K562 (cell line): ENCODE results near the gene MCTS1. TPM values are rescaled to one million over a fixed set of nuclear protein-coding genes. Genes with fewer than 3 reads are reported as not detected.

Experiments used
- ATAC-seq: fragments of 200-7000 bp; cut with Tn5 transposase; 3 replicates; pipeline ENCODE4 v1.9.1; 2020; ENCODE audit warnings: moderate library complexity
- BruUV-seq: library from RNA; stranded (reverse); fragments of 400-500 nt; replicated peaks from 2 replicates; lab custom pipeline; 2021; lab: Mats Ljungman, UMichigan
- CTCF ChIA-PET: fragments of 300-600 bp; formaldehyde crosslinking; extraction: SDS; loops from one replicate; lab custom pipeline; 2021; ENCODE audit warnings: low intra/inter-chr PET ratio; lab: Yijun Ruan, JAX
- POLR2A ChIA-PET: fragments of 300-600, 350-650 bp; sonication (Branson Sonifier 250); formaldehyde crosslinking; extraction: SDS; loops from one replicate; lab custom pipeline; 2021; ENCODE audit warnings: antibody characterized with exemption, inconsistent platforms; lab: Yijun Ruan, JAX
- DNase-seq, 4 experiments: peaks; one replicate each; pipeline versions ENCODE4 v3.0.0 to v3.0.0-alpha.2; 2011 to 2018; ENCODE audit warnings: low spot score in 3 of 4, mixed read lengths in 3 of 4; ENCODE audit errors: extremely low read depth in 1 of 4
- FAIRE-seq: peaks from 2 replicates; lab custom pipeline; 2011; peaks lifted over from hg19 to GRCh38; lab: Jason Lieb, UNC
- H2AFZ ChIP-seq: 2 replicates; pipeline ENCODE4 v1.6.0; 2011; ENCODE audit warnings: low read depth, low read length, control low read depth, inconsistent platforms
- H3K27ac ChIP-seq: fragments of 200-600 bp; 3 replicates; pipeline ENCODE4 v1.8.0; 2011; ENCODE audit warnings: low read depth, mild to moderate bottlenecking, control low read depth, inconsistent platforms, low read length, moderate library complexity, mixed read lengths; ENCODE audit errors: extremely low read depth
- H3K27me3 ChIP-seq, 2 experiments: fragments of 300-600 bp in 1 of 2; 2 replicates in 1 of 2; 3 replicates in 1 of 2; pipeline versions ENCODE4 v1.6.0 to v1.8.0; 2011; ENCODE audit warnings: inconsistent platforms in 2 of 2, low read length in 2 of 2, mild to moderate bottlenecking in 1 of 2, mixed read lengths in 1 of 2, moderate library complexity in 1 of 2; ENCODE audit not compliant: control insufficient read depth in 2 of 2, insufficient read depth in 2 of 2
- H3K36me3 ChIP-seq: fragments of 300-600 bp; 3 replicates; pipeline ENCODE4 v1.8.0; 2011; ENCODE audit warnings: mild to moderate bottlenecking, low read length, inconsistent platforms; ENCODE audit not compliant: control insufficient read depth, insufficient read depth
- H3K4me1 ChIP-seq, 2 experiments: fragments of 200-600 bp in 1 of 2; replicated peaks in 1 of 2; 2 replicates in 1 of 2; 3 replicates in 1 of 2; pipeline versions ENCODE4 v1.5.1 to v1.8.0; 2011; ENCODE audit warnings: inconsistent platforms in 2 of 2, low read length in 2 of 2, mild to moderate bottlenecking in 1 of 2, mixed read lengths in 1 of 2, moderate library complexity in 1 of 2; ENCODE audit not compliant: control insufficient read depth in 2 of 2, insufficient read depth in 2 of 2
- H3K4me2 ChIP-seq: 2 replicates; pipeline ENCODE4 v1.6.1; 2011; ENCODE audit warnings: low read length, control low read depth, inconsistent platforms, mixed read lengths; ENCODE audit not compliant: insufficient read depth
- H3K4me3 ChIP-seq: fragments of 200-600 bp; sonication (generic), shearing (Covaris generic); 2 replicates; pipeline ENCODE4 v1.5.1; 2016; ENCODE audit warnings: control low read depth, inconsistent platforms
- H3K79me2 ChIP-seq: fragments of 200-600 bp; 3 replicates; pipeline ENCODE4 v1.8.0; 2011; ENCODE audit warnings: low read length, inconsistent platforms; ENCODE audit not compliant: control insufficient read depth, insufficient read depth
- H3K9ac ChIP-seq, 2 experiments: 2 replicates each; pipeline versions ENCODE4 v1.6.0 to v1.6.1; 2011; ENCODE audit warnings: low read depth in 2 of 2, low read length in 2 of 2, control low read depth in 1 of 2, inconsistent platforms in 1 of 2, mild to moderate bottlenecking in 1 of 2, mixed read lengths in 1 of 2; ENCODE audit not compliant: insufficient read depth in 1 of 2
- H3K9me1 ChIP-seq: one replicate; pipeline ENCODE4 v1.6.0; 2011; ENCODE audit warnings: inconsistent platforms, mild to moderate bottlenecking, low read length, moderate library complexity; ENCODE audit not compliant: control insufficient read depth, insufficient read depth
- H3K9me3 ChIP-seq: replicated peaks from 2 replicates; pipeline ENCODE4 v1.5.1; 2011; ENCODE audit warnings: low read depth, low read length, inconsistent platforms; ENCODE audit not compliant: control insufficient read depth, insufficient read depth
- H4K20me1 ChIP-seq: replicated peaks from 2 replicates; pipeline ENCODE4 v1.6.1; 2011; ENCODE audit warnings: low read length, inconsistent platforms, mixed read lengths; ENCODE audit not compliant: control insufficient read depth, insufficient read depth
- EZH2 ChIP-seq: IDR thresholded peaks from 2 replicates; pipeline ENCODE4 v1.6.1; 2012; ENCODE audit warnings: low read depth, mild to moderate bottlenecking, inconsistent platforms, low read length, borderline replicate concordance
- HDAC1 ChIP-seq, 2 experiments: fragments of 450-650 bp; IDR thresholded peaks; 2 replicates each; pipeline ENCODE4 v1.6.1; 2016 to 2017; ENCODE audit warnings: inconsistent platforms in 1 of 2, mild to moderate bottlenecking in 1 of 2, moderate library complexity in 1 of 2
- HNRNPUL1 ChIP-seq: fragments of 200-400 bp; formaldehyde crosslinking; IDR thresholded peaks from 2 replicates; pipeline ENCODE4 v1.6.1; 2017; ENCODE audit warnings: low read length
- KAT7 ChIP-seq: sonication (generic); formaldehyde crosslinking; IDR thresholded peaks from 2 replicates; pipeline ENCODE4 v1.8.0; 2022; ENCODE audit warnings: missing genetic modification reagents, mild to moderate bottlenecking, borderline replicate concordance
- SIRT6 ChIP-seq: IDR thresholded peaks from one replicate; pipeline ENCODE4 v1.6.1; 2012; ENCODE audit warnings: low read depth, mild to moderate bottlenecking, control low read depth, inconsistent platforms, low read length, moderate library complexity
- SMARCB1 ChIP-seq: IDR thresholded peaks from 2 replicates; pipeline ENCODE4 v1.6.1; 2011; ENCODE audit warnings: improper control_type of control experiment, low read depth; ENCODE audit not compliant: insufficient read length
- TARDBP ChIP-seq: fragments of 450-650 bp; IDR thresholded peaks from 2 replicates; pipeline ENCODE4 v1.6.1; 2016
- ZBED1 ChIP-seq: IDR thresholded peaks from 2 replicates; pipeline ENCODE4 v1.6.1; 2014
- ZNF586 ChIP-seq: fragments of 450-650 bp; formaldehyde crosslinking; conservative IDR thresholded peaks from 2 replicates; pipeline ENCODE4 v1.4.0; 2020; ENCODE audit warnings: mild to moderate bottlenecking, moderate library complexity
- WGBS: fragments of 100-300 bp; shearing (Covaris generic); methylation state at CpG from one replicate; pipeline ENCODE4 v1.1.6; 2016; ENCODE audit warnings: low coverage, mixed read lengths; ENCODE audit not compliant: insufficient coverage; ENCODE audit errors: missing lambda C conversion rate; 5-methylcytosine and 5-hydroxymethylcytosine counted together
- in situ Hi-C: fragments of 300-500 bp; cut with MboI; formaldehyde crosslinking; loops from 4 replicates; pipeline ENCODE4 v1.15.0; 2018; ENCODE audit warnings: inconsistent platforms, mixed read lengths
- intact Hi-C: fragments of 100-400 bp; cut with micrococcal nuclease; formaldehyde crosslinking; loops from 2 replicates; pipeline ENCODE4 v1.14.2; 2022
- polyA plus RNA-seq, 8 experiments: library from polyadenylated mRNA; depleted of rRNA in 4 of 8; stranded (reverse) in 5 of 8; unstranded in 3 of 8; fragments of >200 nt; fragmentation: Nextera tagmentation in 2 of 8; fragmentation: Illumina TruSeq in 1 of 8; extraction: Ambion mirVana in 2 of 8; extraction: Trizol in 1 of 8; gene quantifications; 2 replicates each; pipeline versions ENCODE4 v1.2.1 to v1.2.3, GENCODE V29; 2011 to 2014; ENCODE audit warnings: inconsistent platforms in 1 of 8, missing spikeins in 1 of 8
- total RNA-seq, 7 experiments: library from RNA; depleted of rRNA in 6 of 7; stranded (reverse); fragments of >200 nt in 6 of 7; fragmentation: Illumina TruSeq in 2 of 7; extraction: Trizol in 2 of 7; gene quantifications; 2 replicates each; pipeline versions ENCODE4 v1.2.1 to v1.2.3, GENCODE V29; 2011 to 2021; ENCODE audit warnings: low replicate concordance in 1 of 7
- TF ChIP-seq, protein P1 (sequence below): fragments of 250-450 bp; sonication (Bioruptor Pico); IDR thresholded peaks from 2 replicates; pipeline ENCODE4 v1.6.1; 2021; ENCODE audit warnings: mild to moderate bottlenecking
- TF ChIP-seq, protein P2 (sequence below): fragments of 250-450 bp; sonication (Bioruptor Pico); IDR thresholded peaks from 2 replicates; pipeline ENCODE4 v1.8.0; 2021; ENCODE audit warnings: borderline replicate concordance, mild to moderate bottlenecking, moderate library complexity; ENCODE audit not compliant: poor library complexity, severe bottlenecking

MCTS1 gene
- total and polyA plus RNA-seq, 9 of the 15 experiments (the other 6 are each of a cell fraction or from before 2014, with no cell fraction given) = 65.3 to 300 (median 152) TPM

DNA sequence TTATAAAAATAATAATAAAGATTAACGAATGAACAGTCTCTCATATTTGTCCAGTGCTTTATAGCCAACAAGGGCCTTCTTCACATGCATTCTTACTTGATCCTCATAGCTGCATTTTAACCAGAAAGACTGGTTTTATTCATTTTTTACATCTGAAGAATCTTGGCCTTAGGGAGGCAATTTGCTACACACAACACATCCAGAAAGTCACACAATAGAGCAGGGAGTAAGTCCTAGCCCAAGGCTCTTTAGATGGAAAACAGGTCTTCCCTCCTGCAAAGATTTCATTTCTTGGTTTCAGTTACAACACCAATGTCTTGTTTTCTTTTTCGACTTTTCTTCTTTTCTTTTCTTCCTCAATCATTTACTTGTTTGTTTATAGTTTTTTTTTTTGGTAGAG is 39.0 kb downstream of the MCTS1 start:
- H3K36me3 ChIP-seq = no peaks in the 10 kb centered on the region
- ChIA-PET POLR2A (no interaction called here), CTCF (no interaction called here)
- no peaks in the 10 kb centered on the region for H3K9me3 ChIP-seq
- no peaks in the 10 kb centered on the region for H3K4me1 ChIP-seq
- H4K20me1 ChIP-seq = no peaks in the 10 kb centered on the region
- H3K9me1 ChIP-seq = no peaks in the 10 kb centered on the region
- intact Hi-C loops (no loop called here), in situ Hi-C loops (no loop called here)
- no peak overlapping the region for H2AFZ ChIP-seq
- BruUV-seq = no TSS peak
- no peak for FAIRE-seq
- no peak for DNase-seq
- no peak overlapping the region for H3K4me3 ChIP-seq
- no peaks in the 10 kb centered on the region for H3K27me3 ChIP-seq
- no peak overlapping the region for H3K9ac ChIP-seq
- TF ChIP-seq, protein P1, sequence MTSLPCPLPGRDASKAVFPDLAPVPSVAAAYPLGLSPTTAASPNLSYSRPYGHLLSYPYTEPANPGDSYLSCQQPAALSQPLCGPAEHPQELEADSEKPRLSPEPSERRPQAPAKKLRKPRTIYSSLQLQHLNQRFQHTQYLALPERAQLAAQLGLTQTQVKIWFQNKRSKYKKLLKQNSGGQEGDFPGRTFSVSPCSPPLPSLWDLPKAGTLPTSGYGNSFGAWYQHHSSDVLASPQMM (CRISPR knock-in tag) = no peak
- no peak for TF ChIP-seq EZH2
- TF ChIP-seq SIRT6 = no peak
- TF ChIP-seq SMARCB1 = no peak
- no peaks in the 10 kb centered on the region for H3K79me2 ChIP-seq
- 0% methylated on average over 1 of the region's 2 CpGs for WGBS
- H3K27ac ChIP-seq = no peak overlapping the region
- no peak overlapping the region for H3K4me2 ChIP-seq
- ATAC-seq = no peak

DNA sequence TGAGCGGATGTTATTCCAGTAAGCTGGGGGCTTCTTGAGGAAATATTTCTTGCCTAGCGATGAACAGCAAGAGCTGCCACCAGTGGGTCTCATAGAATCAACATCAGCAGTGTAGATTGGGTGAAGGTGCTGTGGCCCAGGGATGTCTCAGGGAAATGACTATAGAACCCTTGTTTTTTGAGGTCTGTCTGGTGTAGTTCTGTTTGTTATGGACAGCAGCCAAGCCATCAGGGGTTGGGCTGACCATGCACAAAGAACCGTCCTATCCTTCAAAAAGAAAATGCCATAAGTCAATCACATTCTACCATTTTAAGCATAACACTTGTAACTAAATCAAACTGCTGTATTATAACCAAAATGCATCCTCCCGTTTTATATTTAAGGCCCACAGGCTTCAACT is 43.2 kb downstream of the MCTS1 start:
- FAIRE-seq = no peak
- BruUV-seq = no TSS peak
- no peaks in the 10 kb centered on the region for H3K79me2 ChIP-seq
- ChIA-PET CTCF (no interaction called here), POLR2A (no interaction called here)
- no peak for DNase-seq
- H3K4me2 ChIP-seq = no peak overlapping the region
- in situ Hi-C loops = no loop called here
- intact Hi-C loops = no loop called here
- 34% methylated on average over 3 of the region's 4 CpGs for WGBS
- H3K36me3 ChIP-seq = no peaks in the 10 kb centered on the region
- no peaks in the 10 kb centered on the region for H3K9me3 ChIP-seq
- ATAC-seq = no peak
- H3K27me3 ChIP-seq = no peaks in the 10 kb centered on the region
- H3K9me1 ChIP-seq = no peaks in the 10 kb centered on the region
- H3K9ac ChIP-seq = no peak overlapping the region
- TF ChIP-seq TARDBP (no peak), KAT7 (no peak), HDAC1 (IDR thresholded peaks at IDR 0.05) (no peak), HNRNPUL1 (no peak), ZNF586 (no peak), ZBED1 (no peak)
- TF ChIP-seq, protein P2, sequence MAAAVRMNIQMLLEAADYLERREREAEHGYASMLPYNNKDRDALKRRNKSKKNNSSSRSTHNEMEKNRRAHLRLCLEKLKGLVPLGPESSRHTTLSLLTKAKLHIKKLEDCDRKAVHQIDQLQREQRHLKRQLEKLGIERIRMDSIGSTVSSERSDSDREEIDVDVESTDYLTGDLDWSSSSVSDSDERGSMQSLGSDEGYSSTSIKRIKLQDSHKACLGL (CRISPR knock-in tag) = no peak
- no peaks in the 10 kb centered on the region for H4K20me1 ChIP-seq
- H3K27ac ChIP-seq = no peak overlapping the region
- H3K4me3 ChIP-seq = no peak overlapping the region
- no peak overlapping the region for H2AFZ ChIP-seq
- H3K4me1 ChIP-seq = no peaks in the 10 kb centered on the region
